NCI-H82 (cell line): ENCODE measurements around the gene MYL9.
"Not testable (repeated sequence)": the region's sequence is repeated elsewhere in the genome, so short reads cannot be mapped to it uniquely, and the experiment has no call there.

ENCODE experiments used
- DNase-seq: peaks from one replicate; lab custom pipeline; 2025; lab: John Stamatoyannopoulos, UW

Gene MYL9

DNA sequence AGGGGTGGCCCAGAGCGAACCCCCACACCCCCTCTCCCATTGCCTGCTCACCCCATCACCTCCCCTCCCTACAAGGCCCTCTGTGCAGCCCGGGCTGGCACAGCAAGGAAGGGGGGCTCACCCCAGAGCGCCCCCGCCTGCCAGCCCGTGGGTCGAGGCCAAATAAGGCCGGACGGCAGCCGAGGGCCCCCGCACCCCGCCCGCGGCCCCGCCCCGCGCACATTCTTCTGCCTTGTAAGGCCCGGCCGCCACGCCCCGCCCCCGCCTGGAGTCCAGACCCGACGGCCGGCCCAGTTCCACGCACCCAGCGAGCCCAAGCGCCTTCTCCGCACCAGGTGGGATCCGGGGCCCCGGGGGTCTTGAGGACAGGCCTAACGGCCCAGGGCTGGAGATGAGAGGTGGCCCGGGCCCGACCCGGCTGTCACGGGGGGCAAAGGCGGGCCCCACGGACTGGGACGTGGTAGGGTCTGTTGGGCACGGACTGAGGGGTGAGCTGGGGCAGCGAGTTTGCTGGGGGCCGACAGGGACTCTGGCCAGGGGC lies at the start of gene MYL9:
TSS of gene MYL9 (plus strand) at position 293 of the 541 bp plus-strand sequence. CDS start 3,366 bp downstream, outside the sequence.
- no peak for DNase-seq

DNA sequence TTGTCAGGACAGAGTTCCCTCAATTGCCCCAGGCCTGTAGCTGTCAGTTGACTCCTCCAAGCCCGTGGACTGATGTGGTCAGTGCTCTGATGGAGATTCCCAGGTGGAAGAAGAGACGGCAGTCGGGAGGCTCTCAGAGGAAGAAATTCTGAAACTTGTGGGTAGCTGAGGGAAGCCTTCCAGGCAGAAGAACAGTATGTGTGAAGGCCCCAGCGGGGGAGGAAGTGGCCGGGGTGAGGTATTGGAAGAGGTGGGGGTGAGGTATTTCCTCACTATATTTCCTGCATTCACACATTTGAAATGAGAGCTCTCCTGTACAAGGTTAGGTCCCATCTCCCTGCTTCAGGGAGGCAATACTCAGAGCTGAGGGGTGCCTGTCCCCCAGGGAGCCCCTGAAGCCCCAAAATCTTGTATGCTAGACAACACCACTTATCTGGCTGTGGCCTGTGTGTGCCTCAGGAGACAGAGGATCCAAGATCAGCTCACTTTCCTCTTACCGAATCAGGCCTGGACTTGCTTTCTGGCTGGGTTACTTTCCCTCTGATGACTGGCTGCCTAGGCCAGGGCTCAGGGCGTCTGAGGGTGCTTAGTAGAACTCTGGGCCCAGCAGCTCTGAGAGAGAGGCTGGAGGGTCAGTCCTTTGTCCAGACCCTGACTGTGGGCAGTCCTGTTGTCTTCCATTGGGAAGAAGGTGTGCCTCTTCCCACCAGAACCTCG lies 49.3 kb upstream of the MYL9 start:
- DNase-seq, result no peak

DNA sequence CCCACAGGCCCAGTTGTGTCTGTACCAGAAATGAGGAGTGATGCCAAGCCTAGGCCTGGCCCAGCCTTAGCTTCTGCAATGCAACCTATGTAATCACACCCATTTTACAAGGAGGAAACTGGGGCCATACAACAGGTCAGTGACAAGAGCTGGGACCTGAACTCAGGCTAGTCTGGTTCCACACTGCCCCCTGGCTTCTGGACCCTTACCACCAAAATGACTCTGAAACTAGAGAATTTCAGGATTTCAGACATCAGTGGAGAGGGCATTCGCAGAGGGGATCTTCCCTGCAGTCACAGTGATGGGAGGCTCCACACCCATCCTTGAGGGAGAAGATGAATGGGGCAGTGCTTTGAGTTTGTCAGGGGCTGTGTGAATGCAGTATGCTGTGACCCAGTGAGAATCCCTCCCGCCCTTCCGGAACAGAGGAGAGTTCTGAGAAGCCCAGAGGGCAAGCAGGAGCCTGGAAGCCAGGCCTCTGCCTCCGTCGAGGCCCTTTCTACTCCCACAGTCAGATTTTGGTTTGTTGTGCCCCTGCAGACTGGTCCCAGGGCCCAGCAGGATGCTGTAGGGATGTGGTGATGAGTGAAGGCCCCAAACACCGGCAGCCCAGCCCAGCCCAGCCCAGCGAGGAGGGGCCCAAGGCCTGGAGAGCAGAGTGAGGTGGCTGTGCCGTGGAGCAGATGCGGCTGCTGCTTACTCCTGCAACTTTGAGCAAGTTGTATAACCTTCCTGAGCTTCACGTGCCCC lies 48.1 kb upstream of the MYL9 start:
- DNase-seq, result peak; percentile 19

DNA sequence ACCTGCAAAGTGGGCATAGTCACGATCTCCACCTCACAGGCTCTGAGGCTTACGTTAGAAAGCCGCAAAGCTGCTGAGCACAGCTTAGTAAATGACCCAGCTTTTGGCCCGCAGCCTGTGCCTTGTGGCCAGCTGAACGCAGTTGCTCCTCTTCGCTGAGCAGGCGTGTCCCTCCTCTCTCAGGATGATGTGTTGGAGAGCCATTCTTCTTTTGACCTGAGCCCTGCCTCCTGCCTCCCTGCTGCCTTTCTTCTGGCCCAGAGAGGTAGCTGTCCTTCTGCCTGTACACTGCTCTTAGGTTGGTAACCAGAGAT lies 47.6 kb upstream of the MYL9 start:
- DNase-seq, result no peak

DNA sequence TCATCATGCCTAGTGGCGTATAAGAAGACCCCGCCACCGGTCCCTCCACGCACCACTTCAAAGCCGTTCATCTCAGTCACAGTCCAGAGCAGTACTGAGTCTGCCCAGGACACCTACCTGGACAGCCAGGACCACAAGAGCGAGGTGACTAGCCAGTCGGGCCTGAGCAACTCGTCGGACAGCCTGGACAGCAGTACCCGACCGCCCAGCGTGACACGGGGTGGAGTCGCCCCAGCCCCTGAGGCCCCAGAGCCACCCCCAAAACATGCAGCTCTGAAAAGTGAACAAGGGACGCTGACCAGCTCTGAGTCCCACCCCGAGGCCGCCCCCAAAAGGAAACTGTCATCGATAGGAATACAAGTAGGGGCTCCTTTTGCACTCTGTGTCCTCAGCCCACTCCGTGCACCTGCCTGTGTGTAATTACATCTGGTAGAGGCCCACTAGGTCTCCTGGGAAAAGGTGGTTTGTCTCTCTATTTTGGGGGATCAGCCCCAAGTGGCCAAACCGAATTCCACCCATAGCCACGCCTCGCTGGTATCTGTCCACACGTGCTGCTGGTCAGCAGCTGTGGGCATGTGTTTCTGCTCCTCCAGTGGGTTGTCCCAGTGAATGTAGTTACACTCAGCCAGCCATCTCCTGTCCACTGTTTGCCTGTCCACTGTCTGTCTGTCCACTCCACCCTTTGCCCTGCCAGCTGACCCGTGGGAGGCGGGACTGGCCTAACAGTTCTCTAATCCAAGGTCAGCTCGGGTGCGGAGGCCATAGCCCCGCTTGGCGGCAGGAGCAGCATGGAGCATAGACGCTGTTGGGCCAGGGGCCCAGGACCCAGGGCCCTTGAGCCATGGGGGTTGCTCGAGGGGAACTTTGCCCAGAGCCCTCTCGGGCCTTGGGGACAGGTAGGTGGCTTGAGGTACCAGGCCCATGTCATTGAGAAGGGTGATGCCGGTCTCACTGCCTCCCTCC lies 44.3 kb upstream of the MYL9 start:
- no peak for DNase-seq

DNA sequence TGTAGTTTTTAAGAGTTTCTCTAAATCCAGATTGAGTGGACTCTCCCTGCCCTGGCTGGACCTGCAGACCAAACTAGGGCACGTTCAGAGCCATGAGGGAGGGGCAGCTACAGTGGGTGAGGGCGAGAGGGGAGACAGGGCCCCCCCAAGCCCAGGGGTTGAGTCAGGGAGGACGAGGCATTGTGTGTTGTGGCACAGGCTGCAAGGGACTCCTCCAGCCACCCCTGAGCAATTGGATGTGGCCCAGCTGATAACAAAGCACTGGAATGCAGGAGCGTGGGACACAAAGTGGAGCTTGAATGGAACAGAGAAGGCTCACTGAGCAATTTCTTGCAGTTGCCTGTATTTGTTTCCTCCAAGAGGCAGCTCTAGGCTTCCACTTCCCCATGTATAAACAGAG lies 43.5 kb upstream of the MYL9 start:
- DNase-seq, result no peak

DNA sequence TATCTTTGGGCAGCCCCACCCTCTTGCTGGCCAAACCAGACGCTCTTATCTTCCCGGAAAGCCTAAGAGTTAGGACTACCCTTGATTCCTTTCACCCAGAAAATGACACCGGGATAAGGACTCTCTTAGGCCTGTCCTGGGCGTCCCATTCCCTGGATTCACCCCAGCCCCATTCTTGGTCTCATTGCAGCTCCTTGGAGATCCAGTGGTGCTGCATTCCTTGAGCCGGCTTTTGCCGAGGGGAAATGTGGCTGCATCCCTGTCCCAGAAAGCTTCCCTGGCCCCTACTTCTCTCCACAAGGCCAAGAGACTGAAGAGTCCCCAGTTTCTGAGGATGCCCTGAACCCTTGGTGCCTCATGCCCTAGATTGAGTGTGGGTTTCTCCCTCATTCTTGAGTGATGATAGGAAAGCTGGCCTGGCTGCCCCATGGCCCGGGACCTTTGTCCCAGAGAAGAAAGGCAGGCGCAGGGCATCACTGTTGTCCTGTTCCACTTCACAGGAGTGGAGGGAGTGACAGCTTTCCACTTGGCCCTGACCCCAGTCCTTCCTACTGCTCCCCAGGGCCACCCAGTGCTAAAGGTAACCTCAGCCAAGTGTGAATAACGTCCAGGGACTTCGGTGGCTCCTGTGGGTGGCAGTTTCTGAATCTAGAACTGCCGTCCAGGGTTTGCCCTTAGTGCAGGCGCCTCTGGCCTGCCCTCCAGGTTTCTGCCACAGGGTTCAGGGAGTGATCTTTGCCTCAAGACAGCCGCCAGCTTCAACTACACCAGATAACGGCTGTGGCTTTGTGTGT lies 42.7 kb upstream of the MYL9 start:
- no peak for DNase-seq

DNA sequence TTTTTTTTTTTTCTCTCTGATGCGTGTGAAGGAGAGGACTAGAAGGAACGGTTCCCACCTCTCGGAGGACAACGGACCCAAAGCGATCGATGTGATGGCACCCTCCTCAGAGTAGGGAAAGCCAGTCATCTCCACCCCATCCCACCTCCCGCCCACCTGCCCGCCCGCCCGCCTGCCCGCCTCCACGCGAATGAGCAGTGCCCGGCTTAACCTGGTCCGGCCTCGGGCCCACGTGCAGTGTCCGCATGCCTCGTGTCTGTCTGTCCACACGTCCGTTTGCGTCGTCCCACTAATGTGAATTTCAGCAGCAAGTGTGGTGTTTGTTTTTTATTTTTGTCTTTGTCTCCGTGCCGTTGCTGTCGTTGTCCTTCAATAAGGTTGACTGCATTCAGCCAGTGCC lies 42.1 kb upstream of the MYL9 start:
- DNase-seq, result no peak

DNA sequence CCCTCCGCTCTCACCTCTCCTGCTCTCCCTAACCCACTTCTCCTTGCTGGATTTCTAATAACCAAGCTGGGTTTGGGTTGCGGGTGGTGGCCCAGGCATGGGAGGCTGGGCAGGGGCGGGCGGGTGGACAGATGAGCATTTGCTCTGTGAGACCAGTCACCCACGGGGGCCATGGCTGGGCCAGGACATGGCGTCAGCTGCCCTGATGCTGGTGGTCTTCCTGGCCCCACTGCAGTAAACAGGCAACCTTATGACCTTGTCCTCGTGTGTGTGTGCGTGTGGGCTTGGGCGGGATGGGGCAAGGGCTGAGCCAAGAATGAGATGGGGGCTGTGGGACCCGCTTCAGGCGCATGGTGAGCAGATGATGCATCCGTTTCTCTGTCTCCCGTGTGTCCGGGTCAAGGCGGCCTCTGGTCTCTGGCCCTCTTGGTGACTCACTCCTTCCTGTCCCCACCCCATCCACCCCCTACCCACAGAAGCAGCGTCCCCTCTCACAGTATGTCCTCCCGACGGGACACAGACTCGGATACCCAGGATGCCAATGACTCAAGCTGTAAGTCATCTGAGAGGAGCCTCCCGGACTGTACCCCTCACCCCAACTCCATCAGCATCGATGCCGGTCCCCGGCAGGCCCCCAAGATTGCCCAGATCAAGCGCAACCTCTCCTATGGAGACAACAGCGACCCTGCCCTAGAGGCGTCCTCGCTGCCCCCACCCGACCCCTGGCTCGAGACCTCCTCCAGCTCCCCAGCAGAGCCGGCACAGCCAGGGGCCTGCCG lies 41.4 kb upstream of the MYL9 start:
- no peak for DNase-seq

DNA sequence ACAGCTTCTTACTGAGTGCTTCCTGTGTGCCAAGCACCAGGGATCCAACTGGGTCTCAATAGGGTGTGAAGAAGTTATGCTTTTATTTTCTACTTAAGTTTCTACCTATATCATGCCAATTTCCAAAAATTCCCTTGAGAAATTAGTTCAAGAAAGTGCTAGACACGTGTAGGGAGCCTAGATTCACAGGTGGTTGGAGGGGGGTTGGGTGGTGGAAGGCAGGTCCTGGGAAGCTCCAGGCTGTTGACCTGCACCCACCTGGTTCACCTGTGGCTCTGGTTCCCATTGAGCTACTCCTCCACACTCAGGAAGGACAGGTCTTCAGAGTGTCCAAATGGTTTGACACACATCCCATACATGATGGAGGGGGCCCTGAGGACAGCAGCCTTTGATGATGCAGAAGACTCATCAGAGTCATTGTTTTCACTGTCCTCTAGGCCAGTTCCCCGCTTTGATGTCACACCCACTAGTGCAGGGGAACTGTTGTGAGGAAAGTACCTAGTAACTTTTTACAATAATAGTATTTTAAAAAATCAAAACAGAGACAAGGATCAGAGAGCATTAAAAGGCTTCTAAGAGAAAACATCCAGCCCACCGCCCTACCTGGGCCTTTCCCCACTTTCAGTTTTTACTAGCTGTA lies 39.8 kb upstream of the MYL9 start:
- no peak for DNase-seq

DNA sequence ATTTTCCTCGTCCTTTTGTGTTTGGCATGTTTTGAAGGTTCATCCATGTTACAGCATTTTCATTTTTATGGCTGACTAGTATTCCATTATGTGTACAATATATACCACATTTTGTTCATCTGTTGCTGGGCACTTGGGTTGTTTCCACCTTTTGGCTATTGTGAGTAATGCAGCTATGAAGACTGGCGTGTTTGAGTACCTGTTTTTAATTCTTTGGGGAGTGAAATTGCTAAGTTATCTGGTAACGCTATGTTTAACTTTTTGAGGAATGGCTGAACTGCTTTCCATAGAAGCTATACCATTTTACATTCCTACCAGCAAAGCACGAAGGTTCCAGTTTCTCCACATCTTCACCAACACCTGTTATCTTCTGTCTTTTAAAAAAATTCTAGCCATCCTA lies 37.0 kb upstream of the MYL9 start:
- DNase-seq, result no peak

DNA sequence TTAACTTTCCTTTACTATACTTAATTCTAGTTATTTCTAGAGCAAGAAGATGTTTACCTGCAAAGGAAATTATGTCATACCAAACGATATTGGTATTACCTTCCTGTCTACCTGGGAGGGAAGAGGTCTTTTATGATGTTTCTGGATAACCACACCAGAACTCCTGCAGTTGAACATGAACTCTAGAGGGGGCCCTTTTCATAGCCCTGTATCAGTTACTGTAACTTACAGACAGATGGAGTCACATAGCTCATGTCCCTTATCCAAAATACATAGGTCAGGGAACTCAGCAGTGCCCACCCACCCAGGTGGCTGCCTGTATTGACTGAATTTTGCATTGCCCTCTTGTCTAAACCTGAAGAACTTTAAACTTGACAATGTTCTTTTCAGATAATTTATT lies 35.1 kb upstream of the MYL9 start:
- DNase-seq, result peak; percentile 58

DNA sequence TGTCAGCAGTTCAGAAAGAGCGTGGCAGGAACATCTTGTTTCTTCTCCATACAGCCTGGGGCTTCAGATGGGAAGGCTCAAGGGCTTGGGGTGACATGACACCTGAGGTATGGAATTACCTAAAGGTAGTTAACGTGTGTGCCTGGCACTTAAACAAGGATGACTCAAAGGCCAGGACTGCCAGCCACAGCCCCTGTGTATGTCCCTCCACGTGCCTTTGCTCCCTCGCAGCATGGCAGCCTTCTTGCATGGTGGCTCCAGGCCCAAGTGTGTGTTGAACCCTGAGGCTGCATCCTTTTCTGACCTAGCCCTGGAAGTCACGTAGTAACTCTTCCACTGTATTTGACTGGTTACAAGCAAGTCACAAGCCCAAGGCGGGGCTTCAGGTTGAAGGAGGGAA lies 33.6 kb upstream of the MYL9 start:
- no peak for DNase-seq

DNA sequence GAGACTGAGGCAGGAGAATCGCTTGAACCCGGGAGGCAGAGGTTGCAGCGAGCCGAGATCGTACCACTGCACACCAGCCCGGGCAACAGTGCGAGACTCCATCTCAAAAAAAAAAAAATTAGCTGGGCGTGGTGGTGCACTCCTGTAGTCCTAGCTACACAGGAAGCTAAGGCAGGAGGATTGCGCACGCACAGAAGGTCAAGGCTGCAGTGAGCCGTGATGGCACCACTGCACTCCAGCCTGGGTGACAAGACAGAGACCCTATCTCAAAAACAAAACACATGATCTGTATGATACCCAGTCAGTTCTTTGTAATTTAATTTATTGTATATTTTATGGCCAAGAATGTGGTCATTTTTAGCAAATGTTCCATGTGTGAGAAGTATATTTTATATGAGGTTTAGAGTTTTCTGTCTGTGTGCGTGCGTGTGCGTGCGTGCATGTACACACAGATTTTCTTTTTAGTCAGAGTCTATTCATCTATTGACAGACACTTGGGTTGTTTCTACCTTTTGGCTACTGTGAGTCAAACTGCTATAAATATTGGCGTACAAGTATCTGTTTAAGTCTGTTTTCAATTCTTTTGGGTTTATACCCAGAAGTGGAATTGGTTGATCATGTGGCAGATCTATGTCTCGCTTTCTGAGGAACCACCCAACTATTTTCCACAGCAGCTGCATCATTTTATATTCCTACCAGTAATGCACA lies 22.2 kb upstream of the MYL9 start:
- no peak for DNase-seq

DNA sequence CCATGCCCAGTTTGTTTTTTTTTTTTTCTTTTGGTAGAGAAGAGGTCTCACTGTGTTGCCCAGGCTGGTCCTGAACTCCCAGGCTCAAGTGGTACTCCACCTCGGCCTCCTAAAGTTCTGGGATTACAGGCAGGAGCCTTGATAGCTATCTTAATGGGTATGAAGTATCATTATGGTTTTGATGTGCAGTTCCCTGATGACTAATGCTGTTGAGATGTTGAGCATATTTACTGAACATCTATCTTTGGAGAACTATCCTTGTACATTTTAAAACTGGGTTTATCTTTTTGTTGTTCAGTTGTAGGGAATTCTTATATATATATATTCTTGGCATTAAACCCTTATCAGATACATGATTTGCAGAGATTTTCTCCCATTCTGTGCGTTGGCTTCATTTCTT lies 21.4 kb upstream of the MYL9 start:
- DNase-seq, result no peak

DNA sequence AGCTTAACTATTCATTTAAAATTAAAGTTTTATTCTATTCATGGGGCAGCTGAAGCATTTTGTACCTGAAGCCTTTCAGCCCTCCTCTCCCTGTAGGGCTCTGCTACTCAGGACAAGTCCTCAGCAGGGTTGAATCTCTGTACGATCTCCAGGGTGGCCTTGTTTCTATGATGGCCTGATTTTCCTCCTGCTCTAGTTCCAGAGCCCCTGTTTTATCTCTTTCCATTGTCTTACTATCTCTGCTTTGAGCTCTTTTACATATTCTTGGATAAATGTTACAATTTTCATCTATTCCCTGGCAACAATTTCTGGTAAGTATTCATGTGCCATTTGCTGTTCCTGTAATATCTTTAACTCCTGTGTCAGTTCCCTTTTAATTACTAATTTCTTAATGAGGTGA lies 19.8 kb upstream of the MYL9 start:
- no peak for DNase-seq

DNA sequence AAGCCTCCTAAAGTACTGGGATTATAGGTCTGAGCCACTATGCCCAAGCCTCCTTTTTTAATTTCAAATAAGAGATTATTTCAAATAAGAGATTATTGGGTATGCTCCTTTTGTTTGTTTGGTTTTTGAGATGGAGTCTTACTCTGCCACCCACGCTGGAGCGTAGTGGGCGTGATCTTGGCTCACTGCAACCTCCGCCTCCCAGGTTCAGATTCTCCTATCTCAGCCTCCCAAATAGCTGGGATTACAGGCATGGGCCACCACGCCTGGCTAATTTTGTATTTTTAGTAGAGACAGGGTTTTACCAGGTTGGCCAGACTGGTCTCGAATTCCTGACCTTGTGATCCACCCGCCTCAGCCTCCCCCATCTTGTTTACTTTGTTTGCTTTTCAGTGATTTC lies 18.9 kb upstream of the MYL9 start:
- not testable (repeated sequence) for DNase-seq

DNA sequence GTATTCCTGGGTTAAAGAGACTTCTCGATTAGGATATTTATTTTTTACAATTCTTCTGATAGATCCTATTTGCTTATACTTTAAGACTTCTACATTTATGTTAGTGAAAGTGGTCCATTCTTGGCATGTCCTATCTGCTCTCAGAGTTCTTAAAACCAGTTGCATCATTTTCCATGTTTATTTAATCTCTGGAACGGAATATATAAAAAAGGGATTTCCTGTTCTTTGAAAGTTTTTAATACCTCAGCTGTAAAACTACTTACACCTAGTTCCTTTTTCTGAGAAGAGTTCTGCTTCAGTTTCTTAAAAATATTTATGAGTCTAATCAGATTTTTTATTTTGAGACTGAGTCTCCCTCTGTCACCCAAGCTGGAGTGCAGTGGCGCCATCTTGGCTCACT lies 18.0 kb upstream of the MYL9 start:
- no peak for DNase-seq

DNA sequence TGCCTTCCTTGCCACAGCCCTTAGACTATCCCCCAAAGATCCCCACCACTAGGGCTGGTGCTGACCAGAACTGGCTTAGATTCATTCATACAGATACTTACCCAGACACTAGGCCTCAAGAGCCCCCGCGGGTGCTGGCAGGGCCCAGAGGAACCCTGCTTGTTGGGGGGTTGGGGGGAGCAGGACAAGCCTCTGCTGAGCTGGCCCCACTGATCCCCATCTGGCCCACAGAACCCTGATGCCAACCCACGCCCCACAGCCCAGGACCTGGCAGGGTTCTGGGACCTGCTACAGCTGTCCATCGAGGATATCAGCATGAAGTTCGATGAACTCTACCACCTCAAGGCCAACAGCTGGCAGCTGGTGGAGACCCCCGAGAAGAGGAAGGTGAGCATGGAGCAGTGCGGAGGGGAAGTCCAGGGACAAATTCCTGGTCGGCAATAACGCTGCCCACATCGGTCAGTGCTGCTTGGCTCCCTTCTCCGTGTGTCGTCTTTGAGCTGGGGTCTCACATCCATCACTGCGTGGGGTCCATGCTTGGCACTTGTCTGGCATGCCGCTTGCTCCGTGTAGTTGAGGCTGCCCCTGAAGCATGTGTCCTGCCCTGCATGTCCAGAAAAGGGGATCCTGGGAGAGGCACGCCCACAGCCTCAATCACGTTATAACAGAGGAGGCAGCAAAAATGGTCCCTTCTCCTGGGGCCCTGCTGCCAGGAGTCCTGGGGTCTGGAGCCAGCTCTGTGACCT lies 15.5 kb upstream of the MYL9 start:
- DNase-seq, result no peak
